22Rv1 (cell line): ENCODE measurements around the gene SH3RF2.
"Not testable (repeated sequence)": the region's sequence is repeated elsewhere in the genome, so short reads cannot be mapped to it uniquely, and the experiment has no call there.

Source experiments
- CTCF ChIP-seq: fragments of 450-650 bp; IDR thresholded peaks from 2 replicates; pipeline ENCODE4 v1.5.1; 2017; ENCODE audit warnings: mild to moderate bottlenecking
- ZFX ChIP-seq: fragments of 450-650 bp; IDR thresholded peaks from 2 replicates; pipeline ENCODE4 v1.6.1; 2017; ENCODE audit warnings: antibody characterized with exemption, borderline replicate concordance

- not testable (repeated sequence) for TF ChIP-seq CTCF, ZFX
Observed at GRCh38 chr5:145964008-145964407, 27.6 kb downstream of the SH3RF2 start.
